Liver (tissue), 9 donors: ENCODE measurements around the gene PEMT. TPM values are rescaled to one million over a fixed set of nuclear protein-coding genes. Genes with fewer than 3 reads are reported as not detected.
A peak's percentile ranks its signal among the peaks of the same experiment; 100 is the strongest.

ENCODE experiments used
- DNase-seq: peaks from one replicate; pipeline ENCODE4 v3.0.0-alpha.2; 2017; ENCODE audit warnings: low spot score
- H3K27ac ChIP-seq, 2 donors: one replicate each; pipeline ENCODE4 v1.7.0; 2013; ENCODE audit warnings: inconsistent platforms in 2 of 2, low read length in 2 of 2, control low read depth in 1 of 2, low read depth in 1 of 2, mild to moderate bottlenecking in 1 of 2
- H3K27me3 ChIP-seq, 4 donors: one replicate each; pipeline versions ENCODE4 v1.6.1 to v1.7.0; 2013; ENCODE audit warnings: low read length in 3 of 4, inconsistent platforms in 1 of 4, mild to moderate bottlenecking in 1 of 4, moderate library complexity in 1 of 4; ENCODE audit not compliant: control insufficient read depth in 4 of 4, insufficient read depth in 4 of 4
- H3K36me3 ChIP-seq, 4 donors: one replicate each; pipeline versions ENCODE4 v1.6.1 to v1.7.0; 2013; ENCODE audit warnings: low read length in 3 of 4, mild to moderate bottlenecking in 3 of 4, low read depth in 1 of 4, moderate library complexity in 1 of 4; ENCODE audit not compliant: control insufficient read depth in 4 of 4, insufficient read depth in 3 of 4
- H3K4me1 ChIP-seq, 4 donors: one replicate each; pipeline versions ENCODE4 v1.6.1 to v1.7.0; 2013; ENCODE audit warnings: low read length in 3 of 4, mild to moderate bottlenecking in 3 of 4, moderate library complexity in 1 of 4; ENCODE audit not compliant: control insufficient read depth in 4 of 4, insufficient read depth in 4 of 4
- H3K4me3 ChIP-seq, 3 donors: one replicate each; pipeline versions ENCODE4 v1.6.1 to v1.7.0; 2013; ENCODE audit warnings: low read length in 3 of 3, control low read depth in 1 of 3, low read depth in 1 of 3, mild to moderate bottlenecking in 1 of 3
- H3K9ac ChIP-seq, 2 donors: one replicate each; pipeline ENCODE4 v1.7.0; 2013; ENCODE audit warnings: low read length in 2 of 2, mild to moderate bottlenecking in 2 of 2, moderate library complexity in 2 of 2, control low read depth in 1 of 2, low read depth in 1 of 2
- H3K9me3 ChIP-seq, 4 donors: one replicate each; pipeline versions ENCODE4 v1.6.1 to v1.7.0; 2013; ENCODE audit warnings: low read length in 3 of 4; ENCODE audit not compliant: control insufficient read depth in 4 of 4
- ATF3 ChIP-seq: IDR thresholded peaks from 2 replicates; pipeline ENCODE4 v1.6.1; 2016; ENCODE audit warnings: antibody characterized with exemption
- CTCF ChIP-seq: fragments of 150-350 bp; IDR thresholded peaks from 2 replicates; pipeline ENCODE4 v1.5.1; 2017; ENCODE audit warnings: improper control_type of control experiment, low read depth, low read length; ENCODE audit not compliant: missing input control
- EGR1 ChIP-seq, 2 donors: IDR thresholded peaks; 2 replicates each; pipeline ENCODE4 v1.6.1; 2016 to 2018; ENCODE audit warnings: antibody characterized with exemption in 2 of 2, low read depth in 2 of 2
- FOXA1 ChIP-seq: IDR thresholded peaks from 2 replicates; pipeline ENCODE4 v1.6.1; 2016; ENCODE audit warnings: antibody characterized with exemption
- FOXA2 ChIP-seq: IDR thresholded peaks from 2 replicates; pipeline ENCODE4 v1.6.1; 2016; ENCODE audit warnings: antibody characterized with exemption
- GABPA ChIP-seq, 2 donors: IDR thresholded peaks in 1 of 2; conservative IDR thresholded peaks in 1 of 2; 2 replicates each; pipeline ENCODE4 v1.6.1; 2016; ENCODE audit warnings: antibody characterized with exemption in 2 of 2, mild to moderate bottlenecking in 1 of 2, moderate library complexity in 1 of 2
- HNF4A ChIP-seq, 2 donors: conservative IDR thresholded peaks; 2 replicates each; pipeline ENCODE4 v1.6.1; 2016; ENCODE audit warnings: antibody characterized with exemption in 2 of 2, mild to moderate bottlenecking in 2 of 2
- HNF4G ChIP-seq: IDR thresholded peaks from 2 replicates; pipeline ENCODE4 v1.6.1; 2016; ENCODE audit warnings: antibody characterized with exemption
- JUND ChIP-seq, 2 donors: IDR thresholded peaks; 2 replicates each; pipeline ENCODE4 v1.6.1; 2016; ENCODE audit warnings: antibody characterized with exemption in 2 of 2
- MAX ChIP-seq: IDR thresholded peaks from 2 replicates; pipeline ENCODE4 v1.6.1; 2016; ENCODE audit warnings: antibody characterized with exemption
- NR2F2 ChIP-seq: IDR thresholded peaks from 2 replicates; pipeline ENCODE4 v1.6.1; 2016; ENCODE audit warnings: antibody characterized with exemption
- RAD21 ChIP-seq, 2 donors: IDR thresholded peaks; 2 replicates each; pipeline ENCODE4 v1.6.1; 2016; ENCODE audit warnings: antibody characterized with exemption in 2 of 2, mild to moderate bottlenecking in 2 of 2
- REST ChIP-seq: IDR thresholded peaks from 2 replicates; pipeline ENCODE4 v1.6.1; 2016; ENCODE audit warnings: antibody characterized with exemption, mild to moderate bottlenecking
- RXRA ChIP-seq, 2 donors: IDR thresholded peaks; 2 replicates each; pipeline ENCODE4 v1.6.1; 2017 to 2018; ENCODE audit warnings: antibody characterized with exemption in 2 of 2, mild to moderate bottlenecking in 1 of 2
- SP1 ChIP-seq: IDR thresholded peaks from 2 replicates; pipeline ENCODE4 v1.6.1; 2018; ENCODE audit warnings: antibody characterized with exemption, mild to moderate bottlenecking
- TAF1 ChIP-seq: conservative IDR thresholded peaks from 2 replicates; pipeline ENCODE4 v1.6.1; 2016; ENCODE audit warnings: antibody characterized with exemption, mild to moderate bottlenecking
- YY1 ChIP-seq: IDR thresholded peaks from 2 replicates; pipeline ENCODE4 v1.6.1; 2016; ENCODE audit warnings: antibody characterized with exemption, mild to moderate bottlenecking
- ZBTB33 ChIP-seq: IDR thresholded peaks from 2 replicates; pipeline ENCODE4 v1.6.1; 2016; ENCODE audit warnings: antibody characterized with exemption
- WGBS: extraction: QIAGEN DNeasy Blood & Tissue Kit; methylation state at CpG from one replicate; pipeline ENCODE4 v1.1.7; 2013; 5-methylcytosine and 5-hydroxymethylcytosine counted together
- polyA plus RNA-seq, 2 donors: library from polyadenylated mRNA; stranded (reverse) in 1 of 2; unstranded in 1 of 2; fragments of 200-250 nt in 1 of 2; fragments of >200 nt in 1 of 2; fragmentation: Nextera tagmentation in 1 of 2; extraction: Ambion mirVana in 1 of 2; gene quantifications; one replicate each; pipeline versions ENCODE4 v1.2.1 to v1.2.3, GENCODE V29; 2013 to 2015
- total RNA-seq, 2 donors: library from RNA; depleted of rRNA; stranded (reverse); fragments of >200 nt; gene quantifications; one replicate each; pipeline ENCODE4 v1.2.3, GENCODE V29; 2014
- donor health status: healthy.
- donor health status: healthy.
- donor health status: healthy.
- donor health status: healthy.
- donor health status: healthy.

PEMT gene
- total and polyA plus RNA-seq, 4 donors = 64.6 to 211 (median 184) TPM

GRCh38 chr17:17573912-17574311 lies 17.6 kb downstream of the PEMT start:
- WGBS = 94% methylated on average over 7 of the region's 7 CpGs
- TF ChIP-seq SP1 (no peak), REST (no peak)
- Histone ChIP-seq H3K4me1 (peaks cover 22 to 63% (median 49%) of the 10 kb centered on the region in 4 donors), H3K4me3 (no peak overlapping the region), H3K9ac (no peak overlapping the region), H3K9me3 (no peaks in the 10 kb centered on the region), H3K36me3 (peaks cover 0 to 12% (median 6%) of the 10 kb centered on the region in 4 donors), H3K27me3 (no peaks in the 10 kb centered on the region), H3K27ac (no peak overlapping the region)
- DNase-seq = no peak

GRCh38 chr17:17572010-17572785 lies 19.3 kb downstream of the PEMT start:
- Histone ChIP-seq H3K4me3 (no peak overlapping the region), H3K27me3 (no peaks in the 10 kb centered on the region), H3K9ac (peak overlapping the region in 1 of 2 donors; percentile 6), H3K27ac (peak overlapping the region; percentile 85 to 96), H3K36me3 (peaks cover 0 to 12% (median 6%) of the 10 kb centered on the region in 4 donors), H3K9me3 (no peaks in the 10 kb centered on the region), H3K4me1 (peaks cover 30 to 80% (median 63%) of the 10 kb centered on the region in 4 donors)
- TF ChIP-seq JUND (IDR thresholded peaks at IDR 0.05) = peak in 1 of 2 donors; percentile 51
- TF ChIP-seq ATF3 = no peak
- TF ChIP-seq FOXA2 = no peak
- TF ChIP-seq YY1 = peak; percentile 87
- no peak for TF ChIP-seq NR2F2
- TF ChIP-seq TAF1 = no peak
- TF ChIP-seq RAD21 (IDR thresholded peaks at IDR 0.05) = no peak
- no peak for TF ChIP-seq CTCF
- no peak for TF ChIP-seq ZBTB33
- TF ChIP-seq MAX = peak; percentile 50
- no peak for TF ChIP-seq FOXA1
- no peak for TF ChIP-seq HNF4G
- TF ChIP-seq GABPA (IDR thresholded peaks at IDR 0.05 in 1 of 2, conservative IDR thresholded peaks at IDR 0.05 in 1 of 2) = no peak
- TF ChIP-seq REST = no peak
- TF ChIP-seq SP1 = no peak
- TF ChIP-seq HNF4A (conservative IDR thresholded peaks at IDR 0.05) = peak; percentile 56 to 82
- peak in 1 of 2 donors; percentile 68 for TF ChIP-seq RXRA (IDR thresholded peaks at IDR 0.05)
- peak in 1 of 2 donors; percentile 17 for TF ChIP-seq EGR1 (IDR thresholded peaks at IDR 0.05; ENCODE audit: low read depth in 2 of 2)
- WGBS = 68% methylated on average over 15 of the region's 15 CpGs
- no peak for DNase-seq
